ENCODE results near the gene NUP85.
"Not testable (repeated sequence)": the region's sequence is repeated elsewhere in the genome, so short reads cannot be mapped to it uniquely, and the experiment has no call there.

- not testable (repeated sequence) for TF ChIP-seq HOXB5 (CRISPR knock-in tag; IDR thresholded peaks at IDR 0.05); CTCF (IDR thresholded peaks at IDR 0.05); POLR2A (IDR thresholded peaks at IDR 0.05; ENCODE audit: low read length); JUN (IDR thresholded peaks at IDR 0.05); RFX5 (IDR thresholded peaks at IDR 0.05); CEBPB (IDR thresholded peaks at IDR 0.05); PHF8 (IDR thresholded peaks at IDR 0.05; ENCODE audit: borderline replicate concordance, low read depth); REST (IDR thresholded peaks at IDR 0.05); ESRRA (IDR thresholded peaks at IDR 0.05; ENCODE audit: borderline replicate concordance, low read length)
Observed at GRCh38 chr17:75257228-75257627, 51.7 kb downstream of the NUP85 start.

All from A549 (cell line).